HepG2 (cell line): ENCODE measurements around the gene MEGF6. TPM values are rescaled to one million over a fixed set of nuclear protein-coding genes. Genes with fewer than 3 reads are reported as not detected.

Experiments used
- ATAC-seq: fragments of 200-7000 bp; cut with Tn5 transposase; 3 replicates; pipeline ENCODE4 v1.9.1; 2020; ENCODE audit warnings: mild to moderate bottlenecking, moderate library complexity
- BruUV-seq: library from RNA; stranded (reverse); fragments of 400-500 nt; replicated peaks from 2 replicates; lab custom pipeline; 2021; lab: Mats Ljungman, UMichigan
- CTCF ChIA-PET: fragments of 300-600 bp; formaldehyde crosslinking; extraction: SDS; loops from one replicate; lab custom pipeline; 2021; ENCODE audit warnings: low total read pairs, inconsistent platforms, low intra/inter-chr PET ratio; lab: Yijun Ruan, JAX
- POLR2A ChIA-PET: fragments of 350-600 bp; sonication (Branson Sonifier 250); formaldehyde crosslinking; loops from one replicate; lab custom pipeline; 2020; ENCODE audit warnings: antibody characterized with exemption, inconsistent platforms; lab: Yijun Ruan, JAX
- DNase-seq: peaks from one replicate; pipeline ENCODE4 v3.0.0-alpha.2; 2015; ENCODE audit warnings: low spot score
- FAIRE-seq: peaks from 3 replicates; lab custom pipeline; 2011; peaks lifted over from hg19 to GRCh38; lab: Jason Lieb, UNC
- H2AFZ ChIP-seq: one replicate; pipeline ENCODE4 v1.6.1; 2011; ENCODE audit warnings: low read length, inconsistent platforms
- H3K27ac ChIP-seq: fragments of 300-600 bp; 3 replicates; pipeline ENCODE4 v1.8.0; 2011; ENCODE audit warnings: mixed run types, mild to moderate bottlenecking, mixed read lengths, low read length, inconsistent platforms; ENCODE audit not compliant: insufficient read depth; ENCODE audit errors: extremely low read length
- H3K27me3 ChIP-seq, 2 experiments: fragments of 200-600 bp in 1 of 2; 2 replicates in 1 of 2; 3 replicates in 1 of 2; pipeline versions ENCODE4 v1.6.0 to v1.8.0; 2011; ENCODE audit warnings: low read length in 2 of 2, mild to moderate bottlenecking in 2 of 2, moderate library complexity in 2 of 2, inconsistent platforms in 1 of 2; ENCODE audit not compliant: insufficient read depth in 2 of 2, control insufficient read depth in 1 of 2
- H3K36me3 ChIP-seq, 2 experiments: fragments of 200-600 bp in 1 of 2; replicated peaks in 1 of 2; 2 replicates in 1 of 2; 3 replicates in 1 of 2; pipeline versions ENCODE4 v1.5.1 to v1.8.0; 2011; ENCODE audit warnings: low read length in 2 of 2, inconsistent platforms in 1 of 2; ENCODE audit not compliant: insufficient read depth in 2 of 2, control insufficient read depth in 1 of 2
- H3K4me1 ChIP-seq: 2 replicates; pipeline ENCODE4 v1.5.1; 2012; ENCODE audit warnings: low read length, inconsistent platforms; ENCODE audit not compliant: insufficient read depth
- H3K4me2 ChIP-seq: 2 replicates; pipeline ENCODE4 v1.6.0; 2011; ENCODE audit warnings: low read depth, low read length, inconsistent platforms
- H3K4me3 ChIP-seq, 3 experiments: fragments of 200-600 bp in 1 of 3; sonication (generic), shearing (Covaris generic) in 1 of 3; replicated peaks in 1 of 3; 2 replicates each; pipeline ENCODE4 v1.5.1; 2011 to 2016; ENCODE audit warnings: low read length in 3 of 3, inconsistent platforms in 2 of 3, low read depth in 2 of 3, mild to moderate bottlenecking in 2 of 3, control low read depth in 1 of 3, mixed read lengths in 1 of 3; ENCODE audit not compliant: insufficient read depth in 1 of 3
- H3K79me2 ChIP-seq: one replicate; pipeline ENCODE4 v1.6.1; 2011; ENCODE audit warnings: low read length, inconsistent platforms; ENCODE audit not compliant: insufficient read depth
- H3K9ac ChIP-seq: 2 replicates; pipeline ENCODE4 v1.6.0; 2011; ENCODE audit warnings: mild to moderate bottlenecking, low read depth, low read length, inconsistent platforms; ENCODE audit not compliant: insufficient read depth
- H3K9me3 ChIP-seq: 2 replicates; pipeline ENCODE4 v1.5.1; 2012; ENCODE audit warnings: mild to moderate bottlenecking, low read length
- H4K20me1 ChIP-seq: 2 replicates; pipeline ENCODE4 v1.6.0; 2011; ENCODE audit warnings: inconsistent platforms, mild to moderate bottlenecking, low read length, moderate library complexity; ENCODE audit not compliant: insufficient read depth
- ASH2L ChIP-seq: fragments of 300-600, 200-600 bp; sonication (generic); IDR thresholded peaks from 2 replicates; pipeline ENCODE4 v1.7.0; 2017; ENCODE audit warnings: low read depth, mild to moderate bottlenecking, moderate library complexity, mixed read lengths, low read length; ENCODE audit not compliant: insufficient read length
- MAFG ChIP-seq: sonication (generic); formaldehyde crosslinking; IDR thresholded peaks from 2 replicates; pipeline ENCODE4 v1.5.1; 2020; ENCODE audit warnings: mild to moderate bottlenecking, missing genetic modification reagents
- NCOA1 ChIP-seq: sonication (generic); formaldehyde crosslinking; IDR thresholded peaks from 2 replicates; pipeline ENCODE4 v1.9.0; 2021; ENCODE audit warnings: missing genetic modification reagents
- SP2 ChIP-seq: sonication (generic); formaldehyde crosslinking; IDR thresholded peaks from 2 replicates; pipeline ENCODE4 v1.5.1; 2020; ENCODE audit warnings: mild to moderate bottlenecking, missing genetic modification reagents
- SUZ12 ChIP-seq: fragments of 150-350 bp; IDR thresholded peaks from 2 replicates; pipeline ENCODE4 v1.6.1; 2014; ENCODE audit warnings: low read depth, low read length
- TSC22D2 ChIP-seq: sonication (generic); formaldehyde crosslinking; IDR thresholded peaks from 2 replicates; pipeline ENCODE4 v1.5.1; 2020; ENCODE audit warnings: missing genetic modification reagents, mild to moderate bottlenecking, borderline replicate concordance
- ZBTB7A ChIP-seq: sonication (generic); formaldehyde crosslinking; IDR thresholded peaks from 2 replicates; pipeline ENCODE4 v1.8.0; 2022; ENCODE audit warnings: mild to moderate bottlenecking, missing genetic modification reagents
- ZNF296 ChIP-seq: sonication (generic); formaldehyde crosslinking; conservative IDR thresholded peaks from 2 replicates; pipeline ENCODE4 v1.5.0; 2020; ENCODE audit warnings: mild to moderate bottlenecking, missing genetic modification reagents
- ZNF34 ChIP-seq: sonication (generic); formaldehyde crosslinking; IDR thresholded peaks from 2 replicates; pipeline ENCODE4 v1.4.0; 2020; ENCODE audit warnings: mild to moderate bottlenecking, missing genetic modification reagents, borderline replicate concordance
- ZSCAN20 ChIP-seq: sonication (generic); formaldehyde crosslinking; IDR thresholded peaks from 2 replicates; pipeline ENCODE4 v1.4.0; 2020; ENCODE audit warnings: missing genetic modification reagents, mild to moderate bottlenecking, borderline replicate concordance
- WGBS: methylation state at CpG from one replicate; pipeline ENCODE4 v1.1.6; 2017; ENCODE audit warnings: low lambda C conversion rate; 5-methylcytosine and 5-hydroxymethylcytosine counted together
- in situ Hi-C: cut with HindIII; loops from 2 replicates; pipeline ENCODE4 v1.10.0; 2017; ENCODE audit warnings: low pct_unique_long_range_greater_than_20kb; ENCODE audit not compliant: extremely low pct_ligation_motif_present
- intact Hi-C: fragments of 100-400 bp; cut with micrococcal nuclease; formaldehyde crosslinking; loops from one replicate; pipeline ENCODE4 v1.10.0; 2022; ENCODE audit not compliant: unreplicated experiment
- polyA plus RNA-seq, 8 experiments: library from polyadenylated mRNA; depleted of rRNA in 3 of 8; stranded (reverse) in 7 of 8; unstranded in 1 of 8; fragments of >200 nt; fragmentation: Illumina TruSeq in 4 of 8; extraction: Trizol in 4 of 8; gene quantifications; 2 replicates each; pipeline versions ENCODE4 v1.2.1 to v1.2.3, GENCODE V29; 2011 to 2016; ENCODE audit warnings: low read depth in 4 of 8, missing spikeins in 1 of 8, mixed read lengths in 1 of 8; ENCODE audit not compliant: insufficient read depth in 1 of 8
- total RNA-seq, 5 experiments: library from RNA; depleted of rRNA; stranded (reverse); fragments of >200 nt; fragmentation: Illumina TruSeq; extraction: Trizol; gene quantifications; 2 replicates each; pipeline ENCODE4 v1.2.3, GENCODE V29; 2016; ENCODE audit warnings: low read depth in 1 of 5
- TF ChIP-seq, protein P1 (sequence below): sonication (generic); formaldehyde crosslinking; IDR thresholded peaks from 2 replicates; pipeline ENCODE4 v1.4.0; 2020; ENCODE audit warnings: missing genetic modification reagents, borderline replicate concordance
- TF ChIP-seq, protein P2 (sequence below): sonication (generic); formaldehyde crosslinking; IDR thresholded peaks from 2 replicates; pipeline ENCODE4 v1.9.0; 2021; ENCODE audit warnings: missing genetic modification reagents, borderline replicate concordance
- TF ChIP-seq, protein P3 (sequence below): sonication (generic); formaldehyde crosslinking; IDR thresholded peaks from 2 replicates; pipeline ENCODE4 v1.5.0; 2020; ENCODE audit warnings: missing genetic modification reagents
- TF ChIP-seq, protein P4 (sequence below): sonication (generic); formaldehyde crosslinking; IDR thresholded peaks from 2 replicates; pipeline ENCODE4 v1.8.0; 2022; ENCODE audit warnings: mild to moderate bottlenecking, missing genetic modification reagents, moderate library complexity
- TF ChIP-seq, protein P5 (sequence below): sonication (generic); formaldehyde crosslinking; IDR thresholded peaks from 2 replicates; pipeline ENCODE4 v1.5.1; 2020; ENCODE audit warnings: missing genetic modification reagents, mild to moderate bottlenecking, borderline replicate concordance

The MEGF6 gene
- total and polyA plus RNA-seq, 2 of the 13 experiments (the other 11 are each of a cell fraction or from before 2014, with no cell fraction given) = 1.9 TPM

DNA sequence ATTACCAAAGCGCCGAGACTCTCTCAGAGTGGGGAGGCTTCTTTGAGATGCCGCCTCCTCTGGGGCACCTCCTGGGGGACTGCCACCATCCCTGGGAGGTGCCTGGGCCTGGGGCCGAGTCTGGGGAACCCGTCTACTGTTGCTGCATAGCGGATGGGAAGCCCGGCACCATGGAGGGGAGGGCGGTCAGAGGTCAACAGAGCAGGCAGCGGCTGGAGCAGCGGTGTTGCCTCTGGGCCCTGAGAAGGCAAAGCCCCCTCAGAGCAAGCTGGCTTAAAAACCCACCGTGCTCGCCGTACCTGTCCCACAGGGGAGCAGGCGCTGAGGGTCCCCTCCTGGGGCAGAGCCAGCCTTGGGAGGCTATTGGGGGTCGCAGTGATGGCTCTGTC is 94.8 kb downstream of the MEGF6 start (continued):
- no peak for TF ChIP-seq ZBTB7A
- TF ChIP-seq, protein P1, sequence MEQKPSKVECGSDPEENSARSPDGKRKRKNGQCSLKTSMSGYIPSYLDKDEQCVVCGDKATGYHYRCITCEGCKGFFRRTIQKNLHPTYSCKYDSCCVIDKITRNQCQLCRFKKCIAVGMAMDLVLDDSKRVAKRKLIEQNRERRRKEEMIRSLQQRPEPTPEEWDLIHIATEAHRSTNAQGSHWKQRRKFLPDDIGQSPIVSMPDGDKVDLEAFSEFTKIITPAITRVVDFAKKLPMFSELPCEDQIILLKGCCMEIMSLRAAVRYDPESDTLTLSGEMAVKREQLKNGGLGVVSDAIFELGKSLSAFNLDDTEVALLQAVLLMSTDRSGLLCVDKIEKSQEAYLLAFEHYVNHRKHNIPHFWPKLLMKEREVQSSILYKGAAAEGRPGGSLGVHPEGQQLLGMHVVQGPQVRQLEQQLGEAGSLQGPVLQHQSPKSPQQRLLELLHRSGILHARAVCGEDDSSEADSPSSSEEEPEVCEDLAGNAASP (CRISPR knock-in tag) = no peak
- no peak for TF ChIP-seq TSC22D2 (CRISPR knock-in tag)
- TF ChIP-seq SP2 = no peak
- TF ChIP-seq NCOA1 (CRISPR knock-in tag) = no peak
- TF ChIP-seq, all 625 proteins: peak for 0

DNA sequence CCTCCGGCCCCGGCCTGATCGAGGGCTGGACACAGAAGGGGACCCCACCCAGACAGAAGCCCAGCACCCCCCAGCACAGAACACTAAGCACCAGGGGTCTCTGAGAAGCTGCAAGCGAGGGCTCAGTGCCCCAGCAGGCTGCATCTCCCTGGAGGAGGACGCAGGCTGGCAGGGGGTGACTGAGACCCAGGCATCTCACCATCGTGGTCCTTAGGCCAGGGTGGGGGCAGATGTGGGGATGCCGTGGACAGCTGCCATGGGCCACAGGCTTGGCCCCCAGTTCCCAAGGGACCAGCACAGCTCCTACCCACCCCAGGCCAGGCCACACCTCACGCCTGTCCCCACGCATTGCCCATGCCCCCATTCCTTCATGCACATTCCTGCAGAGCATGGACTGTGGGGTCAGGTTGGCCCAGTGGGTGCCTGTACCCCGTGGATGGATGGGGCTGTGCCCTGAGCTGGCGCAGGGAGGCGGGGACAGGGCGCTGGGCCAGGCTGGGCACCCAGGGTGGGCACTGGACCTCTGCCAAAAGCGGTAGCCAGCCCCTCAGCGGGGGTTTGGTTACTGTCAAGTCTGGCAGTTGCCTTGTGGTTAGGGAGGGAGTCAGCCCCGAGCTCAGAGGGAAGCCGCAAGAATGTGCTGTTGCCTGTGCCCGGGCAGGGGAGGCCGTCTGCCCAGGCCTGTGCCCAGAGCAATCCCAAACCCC is 95.4 kb downstream of the MEGF6 start:
- Histone ChIP-seq H3K9me3 (no peaks in the 10 kb centered on the region), H2AFZ (no peak overlapping the region), H3K4me3 (no peak overlapping the region), H3K27me3 (peaks cover 3 to 10% of the 10 kb centered on the region in 2 experiments; a peak in 3 of 5 replicates), H3K4me2 (no peak overlapping the region), H3K4me1 (no peaks in the 10 kb centered on the region), H3K9ac (no peak overlapping the region)
- POLR2A ChIA-PET = no interaction called here
- ATAC-seq (no peak), DNase-seq (no peak), FAIRE-seq (no peak)
- CTCF ChIA-PET = no interaction called here
- in situ Hi-C loops = no loop called here
- no CpG with 5 or more reads among the region's 19 CpGs for WGBS
- BruUV-seq = no TSS peak
- TF ChIP-seq, protein P2, sequence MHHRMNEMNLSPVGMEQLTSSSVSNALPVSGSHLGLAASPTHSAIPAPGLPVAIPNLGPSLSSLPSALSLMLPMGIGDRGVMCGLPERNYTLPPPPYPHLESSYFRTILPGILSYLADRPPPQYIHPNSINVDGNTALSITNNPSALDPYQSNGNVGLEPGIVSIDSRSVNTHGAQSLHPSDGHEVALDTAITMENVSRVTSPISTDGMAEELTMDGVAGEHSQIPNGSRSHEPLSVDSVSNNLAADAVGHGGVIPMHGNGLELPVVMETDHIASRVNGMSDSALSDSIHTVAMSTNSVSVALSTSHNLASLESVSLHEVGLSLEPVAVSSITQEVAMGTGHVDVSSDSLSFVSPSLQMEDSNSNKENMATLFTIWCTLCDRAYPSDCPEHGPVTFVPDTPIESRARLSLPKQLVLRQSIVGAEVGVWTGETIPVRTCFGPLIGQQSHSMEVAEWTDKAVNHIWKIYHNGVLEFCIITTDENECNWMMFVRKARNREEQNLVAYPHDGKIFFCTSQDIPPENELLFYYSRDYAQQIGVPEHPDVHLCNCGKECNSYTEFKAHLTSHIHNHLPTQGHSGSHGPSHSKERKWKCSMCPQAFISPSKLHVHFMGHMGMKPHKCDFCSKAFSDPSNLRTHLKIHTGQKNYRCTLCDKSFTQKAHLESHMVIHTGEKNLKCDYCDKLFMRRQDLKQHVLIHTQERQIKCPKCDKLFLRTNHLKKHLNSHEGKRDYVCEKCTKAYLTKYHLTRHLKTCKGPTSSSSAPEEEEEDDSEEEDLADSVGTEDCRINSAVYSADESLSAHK (CRISPR knock-in tag) = no peak
- TF ChIP-seq, protein P3, sequence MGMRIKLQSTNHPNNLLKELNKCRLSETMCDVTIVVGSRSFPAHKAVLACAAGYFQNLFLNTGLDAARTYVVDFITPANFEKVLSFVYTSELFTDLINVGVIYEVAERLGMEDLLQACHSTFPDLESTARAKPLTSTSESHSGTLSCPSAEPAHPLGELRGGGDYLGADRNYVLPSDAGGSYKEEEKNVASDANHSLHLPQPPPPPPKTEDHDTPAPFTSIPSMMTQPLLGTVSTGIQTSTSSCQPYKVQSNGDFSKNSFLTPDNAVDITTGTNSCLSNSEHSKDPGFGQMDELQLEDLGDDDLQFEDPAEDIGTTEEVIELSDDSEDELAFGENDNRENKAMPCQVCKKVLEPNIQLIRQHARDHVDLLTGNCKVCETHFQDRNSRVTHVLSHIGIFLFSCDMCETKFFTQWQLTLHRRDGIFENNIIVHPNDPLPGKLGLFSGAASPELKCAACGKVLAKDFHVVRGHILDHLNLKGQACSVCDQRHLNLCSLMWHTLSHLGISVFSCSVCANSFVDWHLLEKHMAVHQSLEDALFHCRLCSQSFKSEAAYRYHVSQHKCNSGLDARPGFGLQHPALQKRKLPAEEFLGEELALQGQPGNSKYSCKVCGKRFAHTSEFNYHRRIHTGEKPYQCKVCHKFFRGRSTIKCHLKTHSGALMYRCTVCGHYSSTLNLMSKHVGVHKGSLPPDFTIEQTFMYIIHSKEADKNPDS (CRISPR knock-in tag) = no peak
- TF ChIP-seq ASH2L = no peak
- TF ChIP-seq, protein P4, sequence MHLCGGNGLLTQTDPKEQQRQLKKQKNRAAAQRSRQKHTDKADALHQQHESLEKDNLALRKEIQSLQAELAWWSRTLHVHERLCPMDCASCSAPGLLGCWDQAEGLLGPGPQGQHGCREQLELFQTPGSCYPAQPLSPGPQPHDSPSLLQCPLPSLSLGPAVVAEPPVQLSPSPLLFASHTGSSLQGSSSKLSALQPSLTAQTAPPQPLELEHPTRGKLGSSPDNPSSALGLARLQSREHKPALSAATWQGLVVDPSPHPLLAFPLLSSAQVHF = no peak
- no peak for TF ChIP-seq ZNF296 (CRISPR knock-in tag)
- TF ChIP-seq MAFG (CRISPR knock-in tag) = no peak
- TF ChIP-seq SUZ12 = no peak
- TF ChIP-seq ZNF34 = no peak
- TF ChIP-seq ZSCAN20 (CRISPR knock-in tag) = no peak
- TF ChIP-seq, protein P5, sequence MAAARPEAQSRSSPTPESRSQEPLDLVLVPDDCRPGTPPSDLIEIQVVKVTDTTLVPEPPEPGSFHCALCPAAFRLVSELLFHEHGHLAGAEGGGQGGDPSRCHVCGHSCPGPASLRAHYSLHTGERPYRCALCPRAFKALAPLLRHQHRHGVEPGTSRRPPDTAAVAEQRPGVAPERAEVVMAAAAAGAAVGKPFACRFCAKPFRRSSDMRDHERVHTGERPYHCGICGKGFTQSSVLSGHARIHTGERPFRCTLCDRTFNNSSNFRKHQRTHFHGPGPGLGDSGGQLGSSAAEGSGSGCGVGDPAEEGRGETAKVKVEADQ = no peak
- TF ChIP-seq, all 625 proteins: peak for 0
- no peaks in the 10 kb centered on the region for H3K36me3 ChIP-seq
- H3K27ac ChIP-seq = no peak overlapping the region
- H3K79me2 ChIP-seq = no peaks in the 10 kb centered on the region
- H4K20me1 ChIP-seq = 0 out of 2 replicates have a peak, but pooled peaks cover 4% of the 10 kb centered on the region
- intact Hi-C loops = no loop called here
